SKM-1 (cell line): ENCODE measurements around the gene ADCYAP1R1.

Source experiments
- DNase-seq: peaks from one replicate; lab custom pipeline; 2025; ENCODE audit not compliant: unreplicated experiment; lab: John Stamatoyannopoulos, UW

The ADCYAP1R1 gene

GRCh38 chr7:31104361-31105255 lies 52.5 kb downstream of the ADCYAP1R1 start:
- DNase-seq, result no peak

GRCh38 chr7:31105256-31105950 lies 53.3 kb downstream of the ADCYAP1R1 start:
- DNase-seq, result no peak

GRCh38 chr7:31106303-31107105 lies 54.4 kb downstream of the ADCYAP1R1 start:
- DNase-seq, result no peak

GRCh38 chr7:31107106-31108090 lies 55.3 kb downstream of the ADCYAP1R1 start:
- no peak for DNase-seq

GRCh38 chr7:31108097-31108657 lies 56.1 kb downstream of the ADCYAP1R1 start:
- no peak for DNase-seq

GRCh38 chr7:31109751-31110150 lies 57.6 kb downstream of the ADCYAP1R1 start:
- no peak for DNase-seq

GRCh38 chr7:31110331-31111108 lies 58.4 kb downstream of the ADCYAP1R1 start:
- no peak for DNase-seq

- DNase-seq, result no peak
Measured at GRCh38 chr7:31111109-31111451, 59.0 kb downstream of the ADCYAP1R1 start.

GRCh38 chr7:31113660-31114059 lies 61.6 kb downstream of the ADCYAP1R1 start:
- DNase-seq, result no peak

GRCh38 chr7:31114593-31115343 lies 62.7 kb downstream of the ADCYAP1R1 start:
- no peak for DNase-seq

- DNase-seq, result no peak
Measured at GRCh38 chr7:31116615-31117014, 64.5 kb downstream of the ADCYAP1R1 start.

GRCh38 chr7:31119249-31119648 lies 67.1 kb downstream of the ADCYAP1R1 start:
- no peak for DNase-seq

GRCh38 chr7:31120800-31121513 lies 68.8 kb downstream of the ADCYAP1R1 start:
- no peak for DNase-seq

GRCh38 chr7:31121601-31122000 lies 69.5 kb downstream of the ADCYAP1R1 start:
- DNase-seq, result no peak

GRCh38 chr7:31122649-31123058 lies 70.5 kb downstream of the ADCYAP1R1 start:
- DNase-seq, result peak; percentile 80

GRCh38 chr7:31123321-31123720 lies 71.2 kb downstream of the ADCYAP1R1 start:
- no peak for DNase-seq

GRCh38 chr7:31123726-31124125 lies 71.6 kb downstream of the ADCYAP1R1 start:
- DNase-seq, result no peak

GRCh38 chr7:31125171-31125570 lies 73.1 kb downstream of the ADCYAP1R1 start:
- DNase-seq, result no peak
